ENCODE measurements around the gene ARSG. TPM values are rescaled to one million over a fixed set of nuclear protein-coding genes. Genes with fewer than 3 reads are reported as not detected.

The ARSG gene
- total and polyA plus RNA-seq, 2 experiments from 2014 or later: 1.7 to 5.1 TPM

DNA sequence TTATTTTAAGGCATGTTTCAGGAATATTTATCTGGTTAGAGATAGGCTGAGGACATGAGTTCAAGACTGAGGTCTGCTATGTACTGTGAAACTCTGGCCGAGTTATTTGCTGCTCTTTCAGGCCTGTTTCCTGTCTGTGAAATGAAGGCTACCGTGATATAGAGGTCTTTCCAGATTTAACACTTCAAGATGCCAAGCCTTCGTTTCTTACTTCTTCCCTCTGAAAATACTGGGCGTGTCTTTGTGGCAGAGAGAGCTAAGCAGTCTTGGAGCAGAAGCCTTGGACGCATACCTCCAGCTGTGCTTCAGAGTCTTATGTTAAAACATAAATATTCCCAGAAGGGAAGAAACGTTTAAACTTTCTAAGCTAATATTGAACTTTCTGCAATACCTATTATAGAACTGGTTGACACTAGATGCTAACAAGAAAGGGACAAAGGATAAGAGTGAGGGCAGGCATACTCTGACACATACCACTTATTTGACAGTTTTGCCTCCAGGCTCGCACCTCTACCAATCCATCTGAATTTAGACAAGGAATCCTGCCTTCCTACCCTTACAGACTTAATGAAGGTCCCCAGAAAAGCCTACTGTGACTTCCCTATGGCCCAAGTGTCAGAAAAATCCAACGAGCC, 148.5 kb downstream of the ARSG start:
- Mint-ChIP-seq H3K9me3 (no peaks in the 10 kb centered on the region), H3K27ac (no peak overlapping the region)
- no peak for ATAC-seq

More for the DNA sequence above, 148.5 kb downstream of the ARSG start:
- Histone ChIP-seq H3K9me2 (ENCODE audit: insufficient read depth) (no peaks in the 10 kb centered on the region), H3K27me3 (ENCODE audit: insufficient read depth) (no peaks in the 10 kb centered on the region), H4K20me1 (replicated peaks; ENCODE audit: insufficient read depth) (no peaks in the 10 kb centered on the region), H3K27ac (ENCODE audit: low read depth) (no peak overlapping the region), H3K4me3 (no peak overlapping the region), H3K4me1 (ENCODE audit: insufficient read depth) (no peaks in the 10 kb centered on the region), H3K79me2 (replicated peaks; ENCODE audit: insufficient read depth) (no peaks in the 10 kb centered on the region), H3K4me2 (no peak overlapping the region), H2AFZ (no peak overlapping the region), H3K36me3 (ENCODE audit: insufficient read depth) (no peaks in the 10 kb centered on the region), H3F3A (replicated peaks; ENCODE audit: low read depth) (no peaks in the 10 kb centered on the region)
- Mint-ChIP-seq H3K4me3 (no peak overlapping the region), H3K4me1 (peaks cover 10% of the 10 kb centered on the region), H3K27me3 (ENCODE audit: insufficient read depth, low read depth, poor library complexity) (peaks cover 2% of the 10 kb centered on the region), H3K36me3 (ENCODE audit: low read depth) (peaks cover 2% of the 10 kb centered on the region; the same call in 1 of the 3 replicates)
- TF ChIP-seq EZH2 (IDR thresholded peaks at IDR 0.05; ENCODE audit: low read depth, unreplicated experiment) (no peak), STAT1 (IDR thresholded peaks at IDR 0.05; ENCODE audit: unreplicated experiment) (no peak), POLR2AphosphoS5 (IDR thresholded peaks at IDR 0.05; ENCODE audit: low read depth) (no peak), JUNB (IDR thresholded peaks at IDR 0.05; ENCODE audit: unreplicated experiment) (no peak), CREB1 (CRISPR knock-in tag; IDR thresholded peaks at IDR 0.05; ENCODE audit: low read depth) (no peak), ZNF114 (CRISPR knock-in tag; IDR thresholded peaks at IDR 0.05) (no peak), NANOG (IDR thresholded peaks at IDR 0.05; ENCODE audit: borderline replicate concordance) (no peak), EZH2phosphoT487 (IDR thresholded peaks at IDR 0.05; ENCODE audit: unreplicated experiment) (no peak)
- TF ChIP-seq, protein P1, sequence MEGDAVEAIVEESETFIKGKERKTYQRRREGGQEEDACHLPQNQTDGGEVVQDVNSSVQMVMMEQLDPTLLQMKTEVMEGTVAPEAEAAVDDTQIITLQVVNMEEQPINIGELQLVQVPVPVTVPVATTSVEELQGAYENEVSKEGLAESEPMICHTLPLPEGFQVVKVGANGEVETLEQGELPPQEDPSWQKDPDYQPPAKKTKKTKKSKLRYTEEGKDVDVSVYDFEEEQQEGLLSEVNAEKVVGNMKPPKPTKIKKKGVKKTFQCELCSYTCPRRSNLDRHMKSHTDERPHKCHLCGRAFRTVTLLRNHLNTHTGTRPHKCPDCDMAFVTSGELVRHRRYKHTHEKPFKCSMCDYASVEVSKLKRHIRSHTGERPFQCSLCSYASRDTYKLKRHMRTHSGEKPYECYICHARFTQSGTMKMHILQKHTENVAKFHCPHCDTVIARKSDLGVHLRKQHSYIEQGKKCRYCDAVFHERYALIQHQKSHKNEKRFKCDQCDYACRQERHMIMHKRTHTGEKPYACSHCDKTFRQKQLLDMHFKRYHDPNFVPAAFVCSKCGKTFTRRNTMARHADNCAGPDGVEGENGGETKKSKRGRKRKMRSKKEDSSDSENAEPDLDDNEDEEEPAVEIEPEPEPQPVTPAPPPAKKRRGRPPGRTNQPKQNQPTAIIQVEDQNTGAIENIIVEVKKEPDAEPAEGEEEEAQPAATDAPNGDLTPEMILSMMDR (conservative IDR thresholded peaks at IDR 0.05; ENCODE audit: low read depth in 2 of 2): no peak
- TF ChIP-seq, protein P2, sequence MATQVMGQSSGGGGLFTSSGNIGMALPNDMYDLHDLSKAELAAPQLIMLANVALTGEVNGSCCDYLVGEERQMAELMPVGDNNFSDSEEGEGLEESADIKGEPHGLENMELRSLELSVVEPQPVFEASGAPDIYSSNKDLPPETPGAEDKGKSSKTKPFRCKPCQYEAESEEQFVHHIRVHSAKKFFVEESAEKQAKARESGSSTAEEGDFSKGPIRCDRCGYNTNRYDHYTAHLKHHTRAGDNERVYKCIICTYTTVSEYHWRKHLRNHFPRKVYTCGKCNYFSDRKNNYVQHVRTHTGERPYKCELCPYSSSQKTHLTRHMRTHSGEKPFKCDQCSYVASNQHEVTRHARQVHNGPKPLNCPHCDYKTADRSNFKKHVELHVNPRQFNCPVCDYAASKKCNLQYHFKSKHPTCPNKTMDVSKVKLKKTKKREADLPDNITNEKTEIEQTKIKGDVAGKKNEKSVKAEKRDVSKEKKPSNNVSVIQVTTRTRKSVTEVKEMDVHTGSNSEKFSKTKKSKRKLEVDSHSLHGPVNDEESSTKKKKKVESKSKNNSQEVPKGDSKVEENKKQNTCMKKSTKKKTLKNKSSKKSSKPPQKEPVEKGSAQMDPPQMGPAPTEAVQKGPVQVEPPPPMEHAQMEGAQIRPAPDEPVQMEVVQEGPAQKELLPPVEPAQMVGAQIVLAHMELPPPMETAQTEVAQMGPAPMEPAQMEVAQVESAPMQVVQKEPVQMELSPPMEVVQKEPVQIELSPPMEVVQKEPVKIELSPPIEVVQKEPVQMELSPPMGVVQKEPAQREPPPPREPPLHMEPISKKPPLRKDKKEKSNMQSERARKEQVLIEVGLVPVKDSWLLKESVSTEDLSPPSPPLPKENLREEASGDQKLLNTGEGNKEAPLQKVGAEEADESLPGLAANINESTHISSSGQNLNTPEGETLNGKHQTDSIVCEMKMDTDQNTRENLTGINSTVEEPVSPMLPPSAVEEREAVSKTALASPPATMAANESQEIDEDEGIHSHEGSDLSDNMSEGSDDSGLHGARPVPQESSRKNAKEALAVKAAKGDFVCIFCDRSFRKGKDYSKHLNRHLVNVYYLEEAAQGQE (IDR thresholded peaks at IDR 0.05; ENCODE audit: unreplicated experiment): no peak
- TF ChIP-seq, protein P3, sequence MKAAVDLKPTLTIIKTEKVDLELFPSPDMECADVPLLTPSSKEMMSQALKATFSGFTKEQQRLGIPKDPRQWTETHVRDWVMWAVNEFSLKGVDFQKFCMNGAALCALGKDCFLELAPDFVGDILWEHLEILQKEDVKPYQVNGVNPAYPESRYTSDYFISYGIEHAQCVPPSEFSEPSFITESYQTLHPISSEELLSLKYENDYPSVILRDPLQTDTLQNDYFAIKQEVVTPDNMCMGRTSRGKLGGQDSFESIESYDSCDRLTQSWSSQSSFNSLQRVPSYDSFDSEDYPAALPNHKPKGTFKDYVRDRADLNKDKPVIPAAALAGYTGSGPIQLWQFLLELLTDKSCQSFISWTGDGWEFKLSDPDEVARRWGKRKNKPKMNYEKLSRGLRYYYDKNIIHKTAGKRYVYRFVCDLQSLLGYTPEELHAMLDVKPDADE (IDR thresholded peaks at IDR 0.05): no peak
- TF ChIP-seq, protein P4, sequence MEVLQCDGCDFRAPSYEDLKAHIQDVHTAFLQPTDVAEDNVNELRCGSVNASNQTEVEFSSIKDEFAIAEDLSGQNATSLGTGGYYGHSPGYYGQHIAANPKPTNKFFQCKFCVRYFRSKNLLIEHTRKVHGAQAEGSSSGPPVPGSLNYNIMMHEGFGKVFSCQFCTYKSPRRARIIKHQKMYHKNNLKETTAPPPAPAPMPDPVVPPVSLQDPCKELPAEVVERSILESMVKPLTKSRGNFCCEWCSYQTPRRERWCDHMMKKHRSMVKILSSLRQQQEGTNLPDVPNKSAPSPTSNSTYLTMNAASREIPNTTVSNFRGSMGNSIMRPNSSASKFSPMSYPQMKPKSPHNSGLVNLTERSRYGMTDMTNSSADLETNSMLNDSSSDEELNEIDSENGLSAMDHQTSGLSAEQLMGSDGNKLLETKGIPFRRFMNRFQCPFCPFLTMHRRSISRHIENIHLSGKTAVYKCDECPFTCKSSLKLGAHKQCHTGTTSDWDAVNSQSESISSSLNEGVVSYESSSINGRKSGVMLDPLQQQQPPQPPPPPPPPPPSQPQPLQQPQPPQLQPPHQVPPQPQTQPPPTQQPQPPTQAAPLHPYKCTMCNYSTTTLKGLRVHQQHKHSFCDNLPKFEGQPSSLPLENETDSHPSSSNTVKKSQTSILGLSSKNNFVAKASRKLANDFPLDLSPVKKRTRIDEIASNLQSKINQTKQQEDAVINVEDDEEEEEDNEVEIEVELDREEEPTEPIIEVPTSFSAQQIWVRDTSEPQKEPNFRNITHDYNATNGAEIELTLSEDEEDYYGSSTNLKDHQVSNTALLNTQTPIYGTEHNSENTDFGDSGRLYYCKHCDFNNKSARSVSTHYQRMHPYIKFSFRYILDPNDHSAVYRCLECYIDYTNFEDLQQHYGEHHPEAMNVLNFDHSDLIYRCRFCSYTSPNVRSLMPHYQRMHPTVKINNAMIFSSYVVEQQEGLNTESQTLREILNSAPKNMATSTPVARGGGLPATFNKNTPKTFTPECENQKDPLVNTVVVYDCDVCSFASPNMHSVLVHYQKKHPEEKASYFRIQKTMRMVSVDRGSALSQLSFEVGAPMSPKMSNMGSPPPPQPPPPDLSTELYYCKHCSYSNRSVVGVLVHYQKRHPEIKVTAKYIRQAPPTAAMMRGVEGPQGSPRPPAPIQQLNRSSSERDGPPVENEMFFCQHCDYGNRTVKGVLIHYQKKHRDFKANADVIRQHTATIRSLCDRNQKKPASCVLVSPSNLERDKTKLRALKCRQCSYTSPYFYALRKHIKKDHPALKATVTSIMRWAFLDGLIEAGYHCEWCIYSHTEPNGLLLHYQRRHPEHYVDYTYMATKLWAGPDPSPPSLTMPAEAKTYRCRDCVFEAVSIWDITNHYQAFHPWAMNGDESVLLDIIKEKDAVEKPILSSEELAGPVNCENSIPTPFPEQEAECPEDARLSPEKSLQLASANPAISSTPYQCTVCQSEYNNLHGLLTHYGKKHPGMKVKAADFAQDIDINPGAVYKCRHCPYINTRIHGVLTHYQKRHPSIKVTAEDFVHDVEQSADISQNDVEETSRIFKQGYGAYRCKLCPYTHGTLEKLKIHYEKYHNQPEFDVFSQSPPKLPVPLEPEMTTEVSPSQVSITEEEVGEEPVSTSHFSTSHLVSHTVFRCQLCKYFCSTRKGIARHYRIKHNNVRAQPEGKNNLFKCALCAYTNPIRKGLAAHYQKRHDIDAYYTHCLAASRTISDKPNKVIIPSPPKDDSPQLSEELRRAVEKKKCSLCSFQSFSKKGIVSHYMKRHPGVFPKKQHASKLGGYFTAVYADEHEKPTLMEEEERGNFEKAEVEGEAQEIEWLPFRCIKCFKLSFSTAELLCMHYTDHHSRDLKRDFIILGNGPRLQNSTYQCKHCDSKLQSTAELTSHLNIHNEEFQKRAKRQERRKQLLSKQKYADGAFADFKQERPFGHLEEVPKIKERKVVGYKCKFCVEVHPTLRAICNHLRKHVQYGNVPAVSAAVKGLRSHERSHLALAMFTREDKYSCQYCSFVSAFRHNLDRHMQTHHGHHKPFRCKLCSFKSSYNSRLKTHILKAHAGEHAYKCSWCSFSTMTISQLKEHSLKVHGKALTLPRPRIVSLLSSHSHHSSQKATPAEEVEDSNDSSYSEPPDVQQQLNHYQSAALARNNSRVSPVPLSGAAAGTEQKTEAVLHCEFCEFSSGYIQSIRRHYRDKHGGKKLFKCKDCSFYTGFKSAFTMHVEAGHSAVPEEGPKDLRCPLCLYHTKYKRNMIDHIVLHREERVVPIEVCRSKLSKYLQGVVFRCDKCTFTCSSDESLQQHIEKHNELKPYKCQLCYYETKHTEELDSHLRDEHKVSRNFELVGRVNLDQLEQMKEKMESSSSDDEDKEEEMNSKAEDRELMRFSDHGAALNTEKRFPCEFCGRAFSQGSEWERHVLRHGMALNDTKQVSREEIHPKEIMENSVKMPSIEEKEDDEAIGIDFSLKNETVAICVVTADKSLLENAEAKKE (CRISPR knock-in tag; IDR thresholded peaks at IDR 0.05): no peak
- DNase-seq (ENCODE audit: low spot score): no peak
